Neural cell (in vitro differentiated cells): ENCODE measurements around the gene RPL28.

Experiments
- EP300 ChIP-seq: fragments of 450-650 bp; conservative IDR thresholded peaks from 2 replicates; pipeline ENCODE4 v1.6.1; 2014; ENCODE audit warnings: antibody characterized with exemption, mild to moderate bottlenecking, moderate library complexity; ENCODE audit not compliant: poor library complexity, severe bottlenecking
- EZH2 ChIP-seq: fragments of 200-600, 300-800 bp; shearing (Covaris generic), sonication (generic); IDR thresholded peaks from 2 replicates; pipeline ENCODE4 v1.6.1; 2014; ENCODE audit warnings: antibody characterized with exemption, low read length, borderline replicate concordance, mild to moderate bottlenecking; ENCODE audit not compliant: insufficient read depth, poor library complexity, severe bottlenecking
- SMC3 ChIP-seq: fragments of 450-650 bp; conservative IDR thresholded peaks from 2 replicates; pipeline ENCODE4 v1.6.1; 2014; ENCODE audit warnings: antibody characterized with exemption, mild to moderate bottlenecking, moderate library complexity; ENCODE audit not compliant: poor library complexity
- TF ChIP-seq, protein P1 (sequence below): fragments of 450-650 bp; IDR thresholded peaks from 2 replicates; pipeline ENCODE4 v1.5.1; 2014; ENCODE audit warnings: antibody characterized with exemption, mild to moderate bottlenecking, moderate library complexity; ENCODE audit not compliant: poor library complexity, severe bottlenecking

DNA sequence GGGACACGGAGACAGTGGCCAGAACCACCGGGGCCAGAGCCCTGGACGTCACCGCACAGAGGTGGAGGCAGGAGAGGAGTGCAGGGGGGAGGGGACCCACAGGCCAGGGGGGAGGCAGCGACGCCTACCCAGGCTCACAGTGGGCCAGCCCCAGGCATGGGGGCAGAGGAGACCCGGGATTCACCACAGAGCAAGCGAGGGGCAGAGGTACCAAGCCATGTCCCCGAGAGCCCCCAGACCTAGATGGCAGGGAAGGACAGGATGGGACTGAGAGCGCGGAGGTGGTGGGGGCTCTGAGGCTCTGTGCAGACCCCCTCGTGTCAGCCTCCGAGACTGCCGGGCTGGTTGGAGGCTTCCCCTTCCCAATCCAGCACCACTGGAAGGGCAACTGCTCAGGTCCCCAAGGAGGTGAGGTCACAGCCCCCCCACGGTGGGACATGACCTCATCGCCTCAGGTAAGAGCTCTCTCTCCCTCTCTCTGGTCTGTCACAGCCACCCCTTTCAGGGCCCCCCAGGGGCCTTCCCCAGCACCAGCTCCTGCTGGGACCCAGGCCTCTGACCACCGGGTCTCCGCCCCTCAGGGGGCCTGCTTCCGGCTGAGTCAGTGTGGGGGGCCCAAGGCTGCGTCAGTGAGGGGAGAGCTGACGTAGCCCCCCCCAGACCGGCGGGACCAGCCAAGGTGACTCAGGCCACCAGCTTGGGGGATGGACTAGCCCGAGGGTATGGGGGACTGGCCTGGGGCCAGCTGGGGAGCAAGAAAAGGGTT, 13.2 kb upstream of the RPL28 start:
- TF ChIP-seq, protein P1, sequence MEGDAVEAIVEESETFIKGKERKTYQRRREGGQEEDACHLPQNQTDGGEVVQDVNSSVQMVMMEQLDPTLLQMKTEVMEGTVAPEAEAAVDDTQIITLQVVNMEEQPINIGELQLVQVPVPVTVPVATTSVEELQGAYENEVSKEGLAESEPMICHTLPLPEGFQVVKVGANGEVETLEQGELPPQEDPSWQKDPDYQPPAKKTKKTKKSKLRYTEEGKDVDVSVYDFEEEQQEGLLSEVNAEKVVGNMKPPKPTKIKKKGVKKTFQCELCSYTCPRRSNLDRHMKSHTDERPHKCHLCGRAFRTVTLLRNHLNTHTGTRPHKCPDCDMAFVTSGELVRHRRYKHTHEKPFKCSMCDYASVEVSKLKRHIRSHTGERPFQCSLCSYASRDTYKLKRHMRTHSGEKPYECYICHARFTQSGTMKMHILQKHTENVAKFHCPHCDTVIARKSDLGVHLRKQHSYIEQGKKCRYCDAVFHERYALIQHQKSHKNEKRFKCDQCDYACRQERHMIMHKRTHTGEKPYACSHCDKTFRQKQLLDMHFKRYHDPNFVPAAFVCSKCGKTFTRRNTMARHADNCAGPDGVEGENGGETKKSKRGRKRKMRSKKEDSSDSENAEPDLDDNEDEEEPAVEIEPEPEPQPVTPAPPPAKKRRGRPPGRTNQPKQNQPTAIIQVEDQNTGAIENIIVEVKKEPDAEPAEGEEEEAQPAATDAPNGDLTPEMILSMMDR: no peak
- TF ChIP-seq EZH2 (no peak), EP300 (no peak), SMC3 (no peak)
